Stimulated activated CD4-positive, alpha-beta T cell treated with anti-CD3 and anti-CD28 coated beads, Interleukin-4, amount 100 ng/mL, for 1 hour (primary cell): ENCODE results near the gene ACYP1.
"Not testable (repeated sequence)": the region's sequence is repeated elsewhere in the genome, so short reads cannot be mapped to it uniquely, and the experiment has no call there.

Experiments used
- DNase-seq: peaks from one replicate; pipeline ENCODE4 v3.0.0-alpha.2; 2020

ACYP1 gene

DNA sequence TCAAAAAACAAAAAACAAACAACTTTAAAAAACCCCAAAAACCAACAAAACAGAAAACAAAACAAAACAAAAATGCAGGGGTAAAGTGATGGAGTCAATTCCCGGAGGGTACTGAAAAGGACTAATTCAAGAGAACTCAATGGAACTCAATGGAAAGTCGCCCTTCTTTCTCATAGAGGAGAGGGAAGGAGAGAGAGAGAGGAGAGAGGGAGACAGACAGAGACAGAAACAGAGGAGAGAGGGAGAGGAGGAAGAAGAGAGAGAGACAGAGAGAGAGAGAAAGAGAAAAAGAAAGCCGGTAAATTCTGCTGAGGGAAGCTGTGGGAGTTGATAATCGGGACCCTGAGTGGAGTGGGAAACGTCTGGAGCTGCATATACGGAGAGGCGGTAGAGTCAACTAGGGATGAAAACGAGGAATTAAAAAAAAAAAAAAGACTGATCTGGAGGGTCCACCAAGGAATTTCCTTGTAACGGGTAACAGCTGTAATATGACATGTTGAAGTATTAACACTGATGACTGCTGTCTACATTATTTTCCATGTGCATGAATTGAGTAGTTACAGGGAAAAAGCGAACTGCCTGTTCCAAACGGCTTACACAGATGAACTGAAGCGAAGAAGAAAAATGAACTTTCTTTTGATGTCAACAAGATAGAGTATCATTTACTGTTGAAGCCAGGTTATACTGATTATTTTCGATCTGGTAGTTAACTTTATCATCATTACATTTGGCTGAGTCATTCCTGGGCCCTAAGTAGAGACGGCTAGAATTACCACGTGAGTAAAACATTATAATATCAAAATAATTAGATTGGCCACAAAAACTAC lies 4.7 kb upstream of the ACYP1 start:
- DNase-seq, result no peak

DNA sequence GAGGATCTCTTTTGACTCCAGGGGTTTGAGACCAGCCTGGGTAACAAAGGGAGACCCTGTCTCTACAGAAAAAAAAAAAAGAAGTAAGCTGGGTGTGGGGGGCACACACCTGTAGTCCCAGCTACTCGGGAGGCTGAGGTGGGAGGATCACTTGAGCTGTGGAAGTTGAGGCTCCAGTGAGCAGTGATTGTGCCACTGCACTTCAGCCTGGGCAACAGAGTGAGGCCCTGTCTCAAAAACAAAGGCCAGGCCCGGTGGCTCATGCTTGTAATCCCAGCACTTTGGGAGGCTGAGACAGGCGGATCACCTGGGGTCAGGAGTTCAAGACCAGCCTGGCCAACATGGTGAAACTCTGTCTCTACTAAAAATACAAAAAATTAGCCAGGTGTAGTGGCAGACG lies 3.9 kb upstream of the ACYP1 start:
- not testable (repeated sequence) for DNase-seq

DNA sequence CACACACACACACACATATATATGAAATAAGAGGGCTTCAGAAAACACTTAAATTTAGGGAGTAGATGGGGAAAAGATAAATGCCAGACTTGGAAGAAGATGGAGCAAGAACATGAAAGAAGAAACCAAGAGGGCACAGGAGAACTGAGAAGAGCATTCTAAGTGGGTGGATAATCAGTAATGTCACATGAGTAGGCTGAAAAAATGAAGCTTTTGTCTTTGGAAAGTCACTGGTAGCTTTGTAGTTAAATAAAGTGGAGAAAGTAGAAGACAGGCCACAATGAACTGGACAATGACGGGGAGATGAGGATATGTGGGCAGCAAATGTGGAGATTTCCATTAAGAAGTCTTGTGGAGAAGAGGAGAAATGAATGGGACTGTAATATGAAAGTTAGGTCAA lies 3.4 kb upstream of the ACYP1 start:
- DNase-seq, result no peak

DNA sequence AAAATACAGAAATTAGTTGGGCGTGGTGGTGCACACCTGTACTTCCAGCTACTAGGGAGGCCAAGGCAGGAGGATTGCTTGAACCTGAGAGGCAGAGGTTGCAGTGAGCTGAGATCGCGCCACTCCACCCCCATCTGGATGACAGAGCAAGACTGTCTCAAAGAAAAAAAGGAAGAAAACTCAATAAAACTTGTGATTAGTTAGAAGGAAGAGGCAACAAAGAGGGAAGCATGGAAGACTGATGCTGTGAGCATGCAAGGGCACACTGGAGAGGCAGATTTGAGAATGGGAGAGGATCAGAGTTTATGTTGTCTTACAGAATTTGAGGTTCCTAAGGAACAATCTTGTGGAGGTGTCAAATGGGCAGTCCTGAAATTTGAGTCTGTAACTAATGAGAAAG lies 2.9 kb upstream of the ACYP1 start:
- no peak for DNase-seq

DNA sequence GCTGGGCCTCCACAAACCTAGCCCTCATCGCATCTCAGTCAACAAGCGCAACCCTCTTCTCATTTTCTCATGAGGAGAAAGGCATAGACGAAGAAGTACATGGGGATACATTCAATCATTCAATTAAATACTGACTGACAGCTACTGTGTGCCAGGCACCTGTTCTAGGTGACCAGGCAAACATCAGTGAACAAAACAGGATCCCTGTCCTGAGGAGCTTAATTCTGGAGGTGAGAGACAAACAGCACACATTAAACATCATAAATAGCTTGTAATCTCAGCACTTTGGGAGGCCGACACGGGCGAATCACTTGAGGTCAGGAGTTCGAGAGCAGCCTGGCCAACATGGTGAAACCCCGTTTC lies 362 bp upstream of the ACYP1 start:
- no peak for DNase-seq

DNA sequence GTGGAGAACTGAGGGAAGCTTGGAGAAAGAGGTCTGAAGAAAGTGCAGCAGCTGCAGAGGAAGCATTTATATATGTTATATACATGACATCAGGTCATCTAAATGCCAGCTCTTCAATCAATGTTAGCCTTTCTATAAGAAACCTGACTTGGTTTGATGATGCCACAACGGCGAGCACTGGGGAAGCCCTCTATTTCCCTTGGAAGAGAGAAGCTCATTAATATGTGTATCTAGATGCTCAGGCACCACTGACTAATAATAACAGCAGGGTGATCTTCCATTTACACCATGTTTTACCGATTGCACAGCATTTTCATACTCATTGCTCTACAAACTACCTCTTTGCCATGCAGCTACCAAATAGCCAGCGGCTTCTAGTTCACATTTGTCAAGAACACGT lies 811 bp downstream of the ACYP1 start:
- no peak for DNase-seq

DNA sequence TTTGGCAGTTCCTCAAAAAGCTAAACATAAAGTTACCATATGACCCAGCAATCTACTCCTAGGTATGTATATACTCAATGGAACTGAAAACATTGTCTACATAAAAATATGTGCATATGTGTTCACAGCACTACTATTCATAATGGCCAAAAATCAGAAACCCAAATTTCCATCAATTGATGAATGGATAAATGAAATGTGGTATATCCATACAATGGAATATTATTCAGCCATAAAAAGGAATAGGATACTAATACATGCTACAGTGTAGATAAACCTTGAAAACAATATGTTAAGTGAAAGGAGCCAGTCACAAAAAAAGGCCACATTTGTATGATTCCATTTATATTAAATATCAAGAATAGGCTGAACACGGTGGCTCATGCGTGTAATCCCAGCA lies 3.4 kb downstream of the ACYP1 start:
- DNase-seq, result no peak

DNA sequence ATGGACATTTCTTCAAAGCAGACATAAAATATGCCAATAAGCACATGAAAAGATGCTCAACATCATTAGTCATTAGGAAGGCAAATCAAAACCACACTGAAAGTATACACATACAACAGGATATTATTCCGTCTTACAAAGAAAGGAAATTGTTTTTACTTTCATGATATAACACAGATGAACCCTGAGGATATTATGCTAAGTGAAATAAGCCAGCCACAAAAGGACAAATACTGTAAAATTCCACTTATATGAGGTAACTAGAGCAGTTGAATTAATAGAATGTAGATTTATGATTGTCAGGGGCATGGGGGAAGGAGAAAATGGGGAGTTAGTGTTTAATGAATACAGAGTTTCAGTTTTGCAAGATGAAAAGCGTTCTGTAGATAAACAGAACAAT lies 4.2 kb downstream of the ACYP1 start:
- DNase-seq, result no peak

DNA sequence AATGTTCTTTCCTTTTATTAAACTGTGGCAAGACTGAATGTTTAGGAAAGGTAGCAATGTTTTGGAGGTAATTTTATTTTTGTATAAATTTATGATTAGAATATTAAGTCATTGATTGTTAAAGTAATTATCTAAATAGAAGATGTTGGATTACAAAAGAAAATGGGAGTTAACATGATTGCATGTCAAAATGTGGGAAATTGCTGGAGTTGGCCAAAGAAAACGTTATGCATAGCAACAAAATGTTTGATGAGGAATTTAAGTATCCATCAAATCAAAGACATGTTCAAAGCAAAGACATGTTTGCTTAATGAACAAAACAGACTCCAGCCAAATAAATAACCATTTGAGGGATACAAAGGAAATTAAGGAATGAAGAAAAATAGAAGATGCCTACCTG lies 9.4 kb downstream of the ACYP1 start:
- DNase-seq, result no peak

DNA sequence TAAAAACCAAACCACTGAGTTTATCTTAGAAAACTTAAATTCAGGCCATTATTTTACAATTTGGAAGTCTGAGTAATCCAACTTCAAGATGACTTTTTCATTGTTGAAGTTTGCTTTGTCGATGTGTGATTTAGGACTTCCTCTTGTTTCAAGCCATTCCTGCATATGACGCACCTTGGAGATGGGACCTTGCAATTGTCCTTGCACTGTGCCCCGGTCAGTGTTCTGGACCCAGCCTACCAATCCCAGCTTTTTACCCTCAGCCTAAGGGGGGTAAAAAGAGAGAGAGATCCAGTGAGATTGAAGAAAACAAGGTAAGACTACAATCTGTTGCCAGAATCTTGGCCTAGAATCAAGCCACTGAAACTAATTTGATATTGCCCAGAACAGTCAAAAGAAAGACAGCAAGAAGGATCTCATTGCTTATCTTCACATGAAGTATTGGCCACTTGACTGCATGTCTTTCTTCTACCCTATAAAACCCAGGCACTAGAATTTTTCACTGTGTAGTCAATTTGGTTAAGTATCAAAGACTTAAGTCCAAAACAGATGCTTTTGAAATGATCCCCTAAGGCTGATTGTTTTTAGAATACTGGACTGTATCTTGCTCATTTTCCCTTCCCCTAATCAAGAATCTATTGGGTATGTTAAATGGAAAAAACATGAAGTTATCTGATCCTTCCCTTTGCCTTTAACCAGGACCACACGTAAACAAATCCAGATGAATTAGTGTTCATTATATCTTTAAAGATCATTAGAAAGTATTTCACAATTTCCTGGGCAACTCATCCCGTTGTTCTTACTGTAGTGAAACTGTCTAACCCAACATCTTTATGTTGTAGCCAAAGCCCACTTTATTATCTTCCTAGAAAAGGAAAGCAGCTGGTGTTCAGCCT lies 10.2 kb downstream of the ACYP1 start:
- DNase-seq, result no peak

DNA sequence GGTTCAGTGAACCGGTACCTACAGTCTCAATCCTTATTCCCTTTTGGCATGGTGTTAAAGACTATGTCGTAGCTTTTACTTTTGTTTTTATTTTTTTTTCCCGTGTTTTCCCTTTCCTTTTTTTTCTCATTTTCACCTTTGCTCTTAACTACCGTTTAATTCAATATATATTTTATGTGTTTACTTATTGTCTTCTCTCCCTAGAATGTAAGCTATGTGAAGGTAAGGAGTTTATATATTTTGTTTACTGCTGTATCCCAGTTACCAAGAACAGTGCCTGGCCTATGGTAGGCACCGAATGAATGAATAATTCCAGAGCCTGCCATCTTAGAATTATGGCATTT lies 12.3 kb downstream of the ACYP1 start:
- DNase-seq, result no peak

DNA sequence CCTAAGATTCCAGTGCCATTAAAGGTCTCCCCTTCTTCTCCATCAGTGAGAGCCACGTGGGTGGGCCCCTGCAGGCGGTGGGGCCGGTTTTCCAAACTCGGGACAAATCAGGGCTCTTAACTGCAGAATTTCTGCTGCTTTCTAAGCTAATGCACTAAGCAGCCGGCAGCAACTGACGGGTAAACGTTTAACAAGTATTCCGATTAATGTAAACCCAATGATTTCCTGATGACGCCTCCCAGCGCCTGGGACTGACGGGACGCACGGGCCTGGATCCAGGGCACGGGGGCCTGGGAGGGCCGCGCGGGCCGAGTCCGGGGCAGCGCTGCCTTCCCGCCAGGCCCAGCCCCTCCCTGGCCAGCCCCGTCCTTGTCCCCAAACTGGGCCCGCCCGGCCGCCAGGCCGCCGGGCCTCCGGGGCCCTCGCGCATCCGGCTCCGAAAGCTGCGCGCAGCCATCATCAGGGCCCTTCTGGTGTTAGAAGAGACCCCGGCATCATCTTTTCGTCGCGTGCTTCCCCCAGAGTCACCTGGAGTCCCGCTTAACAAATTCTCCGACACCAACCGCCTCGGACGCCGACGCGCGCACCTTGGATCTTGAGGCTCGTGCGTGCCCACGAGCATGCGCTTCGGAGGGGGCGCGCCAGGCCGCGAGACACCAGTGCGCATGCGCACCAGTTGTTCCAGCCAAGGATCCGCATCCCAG lies 12.8 kb downstream of the ACYP1 start, which contains the start of gene MLH3:
Gene MLH3 (minus strand): TSS at position 616 of the 704 bp plus-strand sequence. CDS start 1,812 bp downstream, outside the sequence.
- peak; percentile 82 for DNase-seq

DNA sequence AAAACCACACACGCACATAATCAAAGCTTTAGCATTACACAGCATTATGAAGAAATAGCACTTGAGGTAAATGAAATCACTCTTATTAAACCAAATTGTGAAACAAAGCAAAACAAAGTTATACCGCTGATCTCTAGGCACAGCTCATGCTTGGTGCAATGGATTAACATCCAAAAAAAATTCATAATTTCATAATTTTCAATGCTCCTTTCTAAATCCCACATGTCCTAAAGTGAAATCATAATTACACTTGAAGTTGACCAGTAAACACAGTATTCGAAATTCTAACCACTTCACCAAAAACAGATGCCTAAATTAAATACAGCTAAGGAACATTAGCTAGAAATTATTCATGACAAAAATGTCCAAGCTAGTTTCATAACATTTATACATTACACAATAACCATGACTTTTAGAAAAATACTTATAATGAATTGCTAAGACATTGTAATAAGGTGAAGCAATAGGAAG lies 14.1 kb downstream of the ACYP1 start:
- DNase-seq, result no peak

DNA sequence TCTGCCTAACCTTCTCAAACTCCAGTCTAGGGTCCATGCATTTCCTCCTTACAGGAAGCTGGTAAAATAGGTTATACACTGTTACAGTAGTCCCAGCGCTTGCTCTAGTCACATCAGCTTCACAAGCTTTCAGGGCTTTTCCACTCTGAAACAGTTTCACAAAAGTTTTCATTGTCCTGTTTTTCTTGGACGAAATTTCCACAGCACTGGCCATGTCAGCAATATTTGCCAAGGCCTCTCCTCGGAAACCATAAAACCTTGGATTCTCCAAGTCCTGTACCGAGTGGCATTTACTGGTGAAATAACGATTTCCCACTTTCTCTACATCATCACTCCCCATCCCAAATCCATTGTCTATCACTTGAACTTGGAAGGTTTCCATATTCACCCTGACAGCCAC lies 14.7 kb downstream of the ACYP1 start:
- no peak for DNase-seq

DNA sequence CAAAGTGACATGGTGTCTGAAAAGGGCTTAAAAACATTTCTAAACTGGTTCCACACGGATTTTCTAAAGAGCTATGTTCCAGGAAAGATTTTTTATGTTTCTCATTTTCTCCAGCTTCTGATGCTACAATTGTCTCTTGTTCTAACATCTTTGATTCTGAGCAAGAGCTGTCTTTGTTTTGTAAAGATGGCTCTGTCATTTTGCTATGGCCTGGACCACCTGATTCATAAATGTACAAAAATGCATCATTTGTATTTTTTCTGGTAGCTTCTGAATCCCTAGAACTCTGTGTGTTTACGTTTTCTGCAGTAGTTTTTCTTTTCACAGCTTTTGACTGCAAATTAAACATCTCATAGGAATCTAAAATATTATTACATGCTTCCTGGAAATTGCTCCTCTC lies 15.7 kb downstream of the ACYP1 start:
- DNase-seq, result no peak

DNA sequence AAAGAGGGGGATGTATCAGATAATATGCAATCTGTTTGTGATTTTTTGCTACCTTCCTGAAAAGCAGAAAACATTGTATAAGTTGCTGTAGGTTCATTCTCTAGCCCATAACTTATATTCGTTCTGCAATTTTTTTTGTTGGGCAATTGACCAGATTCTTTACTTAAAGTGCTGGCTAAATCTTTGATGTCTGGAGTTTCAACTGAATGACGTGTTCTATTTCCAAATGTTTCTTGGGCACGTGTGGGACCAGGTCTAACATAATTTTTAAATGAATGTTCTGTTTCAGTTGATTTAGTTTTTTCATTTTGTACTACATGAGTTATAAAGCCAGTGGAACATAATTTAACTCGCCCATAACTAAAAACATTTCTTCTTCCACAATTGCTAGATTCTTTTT lies 16.3 kb downstream of the ACYP1 start:
- no peak for DNase-seq

DNA sequence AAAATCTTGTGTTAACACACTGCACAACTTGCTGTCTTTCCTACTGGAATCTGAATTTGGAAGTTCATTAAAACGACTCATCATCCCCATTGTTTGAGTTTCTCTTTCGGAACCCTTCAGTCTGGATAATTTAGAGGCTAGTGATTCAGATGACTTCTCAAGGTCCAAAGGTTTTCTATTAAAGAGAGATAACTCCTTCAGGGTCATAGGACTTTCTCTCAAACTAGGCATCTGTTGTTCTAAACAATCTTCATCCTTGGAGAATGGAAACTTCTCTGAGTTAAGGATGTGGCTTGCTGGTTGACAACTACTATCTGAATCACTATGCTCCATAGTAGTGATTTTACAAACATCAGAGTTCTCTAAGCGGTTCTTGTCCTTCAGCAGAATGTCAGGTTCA lies 16.9 kb downstream of the ACYP1 start:
- DNase-seq, result no peak

DNA sequence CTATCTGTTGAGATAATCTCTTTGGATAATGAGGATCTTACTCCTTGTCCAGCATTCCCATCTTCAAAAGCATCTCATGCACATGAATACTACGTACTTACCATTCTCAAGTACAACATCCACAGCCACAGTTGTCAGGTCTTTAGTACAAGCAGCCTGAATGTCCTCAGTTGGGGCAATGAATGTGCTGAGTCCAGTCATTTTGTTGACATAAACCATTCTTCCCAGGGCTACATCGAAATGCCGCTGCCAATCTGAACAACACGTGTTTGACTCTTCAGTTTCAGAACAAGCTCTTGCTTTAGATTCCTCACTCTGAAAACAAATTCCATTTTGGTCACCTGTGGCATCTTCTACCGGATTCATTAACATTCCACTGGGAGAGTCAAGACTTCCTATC lies 17.5 kb downstream of the ACYP1 start:
- DNase-seq, result no peak

DNA sequence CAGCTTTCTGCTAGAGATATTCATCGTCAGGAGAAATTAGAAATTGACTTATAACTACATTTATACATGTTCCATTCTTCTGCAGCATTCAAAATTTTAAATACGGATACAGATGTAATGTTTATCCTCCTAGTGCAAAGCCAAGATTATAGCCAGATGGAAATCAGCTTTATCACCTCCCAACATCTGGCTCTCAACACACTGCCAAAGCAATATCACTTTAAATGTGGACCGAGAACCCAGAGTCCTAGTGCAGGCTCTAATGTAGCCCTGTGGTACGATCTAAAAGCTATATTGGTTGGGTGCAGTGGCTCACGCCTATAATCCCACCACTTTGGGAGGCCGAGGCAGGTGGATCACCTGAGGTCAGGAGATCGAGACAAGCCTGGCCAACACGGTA lies 19.1 kb downstream of the ACYP1 start:
- DNase-seq, result no peak

DNA sequence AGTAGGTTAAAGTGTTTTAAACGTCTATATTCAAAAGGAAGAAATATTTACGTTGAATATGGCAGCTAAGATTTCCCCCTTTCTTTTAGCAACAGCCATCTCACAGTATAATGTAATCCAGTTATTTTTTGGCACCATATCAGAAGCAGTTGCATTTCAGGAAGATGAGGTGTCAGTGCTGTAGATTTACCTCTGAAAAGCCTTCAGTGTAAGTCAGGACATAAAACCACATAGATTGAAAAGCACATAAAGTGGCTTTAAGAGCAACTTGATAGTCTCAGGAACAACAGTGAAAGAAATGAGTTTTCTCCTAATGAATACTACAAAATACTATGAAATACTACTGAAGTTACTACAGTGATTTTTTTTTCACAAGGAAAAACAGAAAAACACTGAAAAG lies 19.5 kb downstream of the ACYP1 start:
- DNase-seq, result no peak

DNA sequence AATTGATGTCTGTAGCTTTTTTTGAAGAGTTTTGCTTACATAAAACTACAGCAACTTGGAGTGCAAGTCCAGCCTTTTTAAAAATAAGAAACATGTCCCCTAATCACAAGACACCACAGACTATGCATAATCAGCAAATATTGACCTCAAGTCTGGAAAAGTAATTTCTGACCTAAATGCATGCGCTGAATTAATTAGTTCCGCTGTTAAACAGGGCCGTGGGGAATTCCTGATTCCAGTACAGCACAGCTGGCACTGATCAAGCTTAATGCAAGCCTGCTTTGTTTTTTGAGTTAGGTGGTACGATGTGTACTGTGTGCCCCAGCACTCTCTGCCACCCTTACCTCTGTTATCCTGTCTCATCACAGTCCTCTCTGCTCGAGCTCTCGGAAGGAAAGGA lies 21.8 kb downstream of the ACYP1 start:
- DNase-seq, result no peak

DNA sequence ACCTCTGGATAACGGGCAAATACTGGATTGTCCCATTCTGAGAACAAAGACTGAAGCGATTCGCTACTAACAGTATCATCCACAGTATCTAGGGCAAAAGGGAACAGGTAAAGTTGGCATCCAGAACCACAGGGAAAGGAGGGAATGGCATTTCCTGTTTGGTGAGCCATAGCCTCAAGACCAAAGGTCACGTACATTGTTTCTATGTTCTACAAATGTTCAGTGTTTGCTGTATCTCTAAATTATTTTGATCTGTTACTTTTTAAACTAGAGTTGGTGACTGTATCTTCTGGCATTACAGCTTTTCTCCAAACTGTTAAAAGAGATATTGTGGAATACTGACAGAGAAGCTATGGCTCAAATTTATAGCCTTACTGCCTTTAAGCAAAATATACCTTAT lies 22.2 kb downstream of the ACYP1 start:
- DNase-seq, result no peak

DNA sequence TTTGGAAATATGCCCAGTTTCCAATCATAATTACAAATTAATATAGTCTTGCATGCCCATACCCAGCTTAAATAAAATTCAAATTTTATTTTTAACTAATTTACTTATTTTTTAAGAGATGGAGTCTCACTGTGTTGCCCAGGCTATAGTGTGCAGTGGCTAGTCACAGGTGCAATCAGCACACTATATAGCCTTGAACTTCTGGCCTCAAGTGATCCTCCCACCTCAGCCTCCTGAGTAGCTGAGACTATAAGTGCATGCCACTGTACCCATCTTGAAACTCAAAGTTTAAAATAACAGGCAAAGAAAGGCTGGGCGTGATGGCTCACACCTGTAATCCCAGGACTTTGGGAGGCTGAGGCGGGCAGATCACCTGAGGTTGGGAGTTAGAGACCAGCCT lies 22.9 kb downstream of the ACYP1 start:
- no peak for DNase-seq

DNA sequence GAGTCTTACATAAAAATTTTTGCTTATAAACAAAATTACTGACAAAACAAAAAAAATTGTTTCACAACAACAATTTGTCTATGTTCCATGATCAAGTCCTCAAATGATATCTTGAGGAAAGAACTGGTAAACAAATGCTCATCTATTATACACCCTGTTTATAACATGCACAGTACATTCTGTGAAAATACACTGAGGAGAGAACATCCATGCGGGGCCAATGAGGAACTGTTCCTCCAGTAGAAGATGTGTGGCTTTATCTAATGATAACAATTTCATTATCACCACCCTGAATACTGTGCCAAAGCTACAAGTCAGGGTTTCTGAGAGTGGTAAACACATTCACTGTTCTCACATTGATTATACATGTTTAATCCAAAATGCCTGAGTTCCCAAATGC lies 23.3 kb downstream of the ACYP1 start:
- DNase-seq, result no peak
